H9 (cell line): ENCODE measurements around the gene ECHDC3. TPM values are rescaled to one million over a fixed set of nuclear protein-coding genes. Genes with fewer than 3 reads are reported as not detected.
A peak's percentile ranks its signal among the peaks of the same experiment; 100 is the strongest.
"Not testable (repeated sequence)": the region's sequence is repeated elsewhere in the genome, so short reads cannot be mapped to it uniquely, and the experiment has no call there.

ENCODE experiments used
- DNase-seq: peaks from one replicate; pipeline ENCODE4 v3.0.0-alpha.2; 2017
- H2AFZ ChIP-seq: one replicate; pipeline ENCODE4 v1.6.1; 2013; ENCODE audit warnings: mild to moderate bottlenecking, low read length, control low read depth, moderate library complexity
- H2AK5ac ChIP-seq: 2 replicates; pipeline ENCODE4 v1.6.1; 2013; ENCODE audit warnings: low read length, control low read depth, mixed read lengths; ENCODE audit not compliant: insufficient read length
- H2BK120ac ChIP-seq: one replicate; pipeline ENCODE4 v1.6.1; 2013; ENCODE audit warnings: low read depth, mild to moderate bottlenecking, low read length, control low read depth, inconsistent platforms; ENCODE audit not compliant: poor library complexity, severe bottlenecking
- H2BK12ac ChIP-seq: 2 replicates; pipeline ENCODE4 v1.6.1; 2013; ENCODE audit warnings: low read length, control low read depth, mixed read lengths, low read depth; ENCODE audit not compliant: insufficient read length
- H2BK15ac ChIP-seq: 2 replicates; pipeline ENCODE4 v1.6.1; 2013; ENCODE audit warnings: low read depth, low read length, control low read depth
- H2BK20ac ChIP-seq: one replicate; pipeline ENCODE4 v1.6.1; 2013; ENCODE audit warnings: low read depth, mild to moderate bottlenecking, low read length, control low read depth, inconsistent platforms; ENCODE audit not compliant: poor library complexity, severe bottlenecking
- H2BK5ac ChIP-seq: 2 replicates; pipeline ENCODE4 v1.6.1; 2013; ENCODE audit warnings: low read length, control low read depth, mixed read lengths; ENCODE audit not compliant: insufficient read length
- H3K14ac ChIP-seq: 2 replicates; pipeline ENCODE4 v1.6.1; 2013; ENCODE audit warnings: low read length, control low read depth; ENCODE audit not compliant: insufficient read depth
- H3K18ac ChIP-seq: 2 replicates; pipeline ENCODE4 v1.6.1; 2013; ENCODE audit warnings: low read depth, mild to moderate bottlenecking, mixed read lengths, low read length, control low read depth; ENCODE audit not compliant: insufficient read length
- H3K23ac ChIP-seq: 2 replicates; pipeline ENCODE4 v1.6.1; 2013; ENCODE audit warnings: low read length, control low read depth, mixed read lengths, low read depth; ENCODE audit not compliant: insufficient read length
- H3K23me2 ChIP-seq: 2 replicates; pipeline ENCODE4 v1.6.1; 2013; ENCODE audit warnings: low read depth, mild to moderate bottlenecking, mixed read lengths, low read length, control low read depth; ENCODE audit not compliant: insufficient read length, poor library complexity, severe bottlenecking
- H3K27ac ChIP-seq: 2 replicates; pipeline ENCODE4 v1.5.1; 2013; ENCODE audit warnings: low read length, control low read depth, mixed read lengths, low read depth; ENCODE audit not compliant: insufficient read length
- H3K27me3 ChIP-seq: 2 replicates; pipeline ENCODE4 v1.6.1; 2013; ENCODE audit warnings: low read length, control low read depth, inconsistent platforms; ENCODE audit not compliant: insufficient read depth
- H3K4ac ChIP-seq: 2 replicates; pipeline ENCODE4 v1.6.1; 2013; ENCODE audit warnings: low read depth, mild to moderate bottlenecking, control low read depth, inconsistent platforms, low read length, moderate library complexity
- H3K4me1 ChIP-seq: 2 replicates; pipeline ENCODE4 v1.6.1; 2013; ENCODE audit warnings: low read length, control low read depth, inconsistent platforms; ENCODE audit not compliant: insufficient read depth
- H3K4me2 ChIP-seq: 2 replicates; pipeline ENCODE4 v1.6.1; 2013; ENCODE audit warnings: low read length, control low read depth, mixed read lengths; ENCODE audit not compliant: insufficient read length, insufficient read depth
- H3K56ac ChIP-seq: 2 replicates; pipeline ENCODE4 v1.6.1; 2013; ENCODE audit warnings: low read depth, mild to moderate bottlenecking, mixed read lengths, low read length, control low read depth; ENCODE audit not compliant: insufficient read length
- H3K79me1 ChIP-seq: 2 replicates; pipeline ENCODE4 v1.6.1; 2013; ENCODE audit warnings: low read depth, mild to moderate bottlenecking, moderate library complexity, low read length, control low read depth, inconsistent platforms; ENCODE audit not compliant: insufficient read depth, poor library complexity, severe bottlenecking
- H3K79me2 ChIP-seq: 2 replicates; pipeline ENCODE4 v1.6.1; 2013; ENCODE audit warnings: low read length, control low read depth, inconsistent platforms; ENCODE audit not compliant: insufficient read depth
- H3K9ac ChIP-seq: 2 replicates; pipeline ENCODE4 v1.6.1; 2013; ENCODE audit warnings: low read length, control low read depth, mixed read lengths; ENCODE audit not compliant: insufficient read length; ENCODE audit errors: extremely low read depth
- H3K9me3 ChIP-seq: one replicate; pipeline ENCODE4 v1.6.1; 2013; ENCODE audit warnings: low read depth, low read length, inconsistent platforms; ENCODE audit not compliant: control insufficient read depth
- H3T11ph ChIP-seq: one replicate; pipeline ENCODE4 v1.6.1; 2013; ENCODE audit warnings: mild to moderate bottlenecking, low read length, control low read depth, inconsistent platforms
- H4K20me1 ChIP-seq: one replicate; pipeline ENCODE4 v1.6.1; 2013; ENCODE audit not compliant: control insufficient read depth, insufficient read length, insufficient read depth
- H4K5ac ChIP-seq: 2 replicates; pipeline ENCODE4 v1.6.1; 2013; ENCODE audit warnings: low read depth, mild to moderate bottlenecking, mixed read lengths, low read length, control low read depth; ENCODE audit not compliant: insufficient read length
- H4K8ac ChIP-seq: replicated peaks from 2 replicates; pipeline ENCODE4 v1.6.1; 2013; ENCODE audit warnings: low read length, control low read depth, mixed read lengths, low read depth; ENCODE audit not compliant: insufficient read length
- H4K91ac ChIP-seq: 2 replicates; pipeline ENCODE4 v1.6.1; 2013; ENCODE audit warnings: low read depth, mild to moderate bottlenecking, moderate library complexity, mixed read lengths, low read length, control low read depth; ENCODE audit not compliant: insufficient read length
- H3K27ac Mint-ChIP-seq, 3 experiments: 2 replicates in 2 of 3; 3 replicates in 1 of 3; pipeline ENCODE4 v1.8.0; 2020 to 2021; ENCODE audit warnings: mixed read lengths in 3 of 3, mild to moderate bottlenecking in 1 of 3, moderate library complexity in 1 of 3
- H3K27me3 Mint-ChIP-seq: 2 replicates; pipeline ENCODE4 v1.8.0; 2021; ENCODE audit warnings: low read depth, mild to moderate bottlenecking, moderate library complexity, mixed read lengths
- H3K36me3 Mint-ChIP-seq, 3 experiments: 2 replicates in 2 of 3; 3 replicates in 1 of 3; pipeline ENCODE4 v1.8.0; 2020 to 2021; ENCODE audit warnings: low read depth in 3 of 3, mixed read lengths in 3 of 3; ENCODE audit not compliant: insufficient read depth in 1 of 3
- H3K4me1 Mint-ChIP-seq, 2 experiments: 2 replicates each; pipeline ENCODE4 v1.8.0; 2020; ENCODE audit warnings: mixed read lengths in 2 of 2
- H3K4me3 Mint-ChIP-seq, 2 experiments: 2 replicates in 1 of 2; 3 replicates in 1 of 2; pipeline ENCODE4 v1.8.0; 2020 to 2021; ENCODE audit warnings: mild to moderate bottlenecking in 2 of 2, mixed read lengths in 2 of 2, moderate library complexity in 1 of 2
- H3K9me3 Mint-ChIP-seq, 2 experiments: 2 replicates in 1 of 2; 3 replicates in 1 of 2; pipeline ENCODE4 v1.8.0; 2020; ENCODE audit warnings: mild to moderate bottlenecking in 2 of 2, mixed read lengths in 2 of 2, moderate library complexity in 1 of 2
- WGBS: extraction: QIAGEN DNeasy Blood & Tissue Kit; methylation state at CpG from one replicate; pipeline ENCODE4 v1.1.7; 2013; ENCODE audit warnings: missing lambda C conversion rate, low lambda C conversion rate, mixed read lengths; ENCODE audit not compliant: insufficient read length; ENCODE audit errors: extremely low coverage; 5-methylcytosine and 5-hydroxymethylcytosine counted together
- total RNA-seq: library from RNA; stranded (reverse); gene quantifications from 2 replicates; pipeline ENCODE4 v1.2.1, GENCODE V29; 2021
- TF ChIP-seq, protein P1 (sequence below): fragments of 200-600 bp; sonication (generic); conservative IDR thresholded peaks from 3 replicates; pipeline ENCODE4 v1.8.0; 2021; ENCODE audit warnings: antibody characterized with exemption, mild to moderate bottlenecking

Gene ECHDC3
- total RNA-seq, 1 experiment from 2014 or later, result 9.3 TPM

DNA sequence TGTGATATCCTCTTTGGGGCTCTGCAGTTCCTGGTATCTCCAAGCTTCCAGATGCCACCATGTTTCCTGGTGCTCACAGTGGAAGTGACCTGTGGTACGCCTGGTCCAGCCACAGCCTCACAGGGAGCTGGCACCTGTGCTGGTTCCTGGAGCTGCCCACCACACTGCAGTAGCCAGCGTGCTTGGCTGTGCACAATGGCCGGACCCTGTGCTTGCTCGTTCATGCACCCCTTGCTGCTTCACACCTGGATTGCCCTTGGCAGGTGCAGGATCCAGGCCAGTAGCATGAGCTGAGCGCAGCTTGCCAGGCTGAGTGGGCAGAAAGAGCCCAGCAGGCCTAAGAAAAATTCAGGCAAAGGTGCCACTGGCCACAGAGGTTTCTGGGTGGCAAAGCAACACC lies 11.4 kb upstream of the ECHDC3 start:
- no peaks in the 10 kb centered on the region for H3K79me2 ChIP-seq
- no peaks in the 10 kb centered on the region for H3K9me3 ChIP-seq
- no peaks in the 10 kb centered on the region for H3K79me1 ChIP-seq
- no peak overlapping the region for H4K91ac ChIP-seq
- H4K20me1 ChIP-seq, result no peaks in the 10 kb centered on the region
- H3K14ac ChIP-seq, result no peak overlapping the region
- no peak overlapping the region for H2AFZ ChIP-seq
- no peaks in the 10 kb centered on the region for H3K23me2 ChIP-seq
- H3K4me2 ChIP-seq, result no peak overlapping the region
- no peaks in the 10 kb centered on the region for H3K4me1 ChIP-seq
- no peak overlapping the region for H2AK5ac ChIP-seq
- no peak overlapping the region for H3K4me3 Mint-ChIP-seq
- no peaks in the 10 kb centered on the region for H3K27me3 ChIP-seq
- peaks cover 23 to 24% of the 10 kb centered on the region in 2 experiments for H3K9me3 Mint-ChIP-seq
- no peak overlapping the region for H4K8ac ChIP-seq
- H3K18ac ChIP-seq, result no peak overlapping the region
- peaks cover 8% of the 10 kb centered on the region for H3K27me3 Mint-ChIP-seq
- no peak overlapping the region for H3T11ph ChIP-seq
- H3K4ac ChIP-seq, result no peak overlapping the region
- H2BK12ac ChIP-seq, result no peak overlapping the region
- no peak overlapping the region for H2BK120ac ChIP-seq
- H3K56ac ChIP-seq, result no peak overlapping the region
- no peaks in the 10 kb centered on the region for H3K4me1 Mint-ChIP-seq
- no peak overlapping the region for H3K27ac Mint-ChIP-seq
- H2BK5ac ChIP-seq, result no peak overlapping the region
- H3K27ac ChIP-seq, result no peak overlapping the region
- TF ChIP-seq, protein P1, sequence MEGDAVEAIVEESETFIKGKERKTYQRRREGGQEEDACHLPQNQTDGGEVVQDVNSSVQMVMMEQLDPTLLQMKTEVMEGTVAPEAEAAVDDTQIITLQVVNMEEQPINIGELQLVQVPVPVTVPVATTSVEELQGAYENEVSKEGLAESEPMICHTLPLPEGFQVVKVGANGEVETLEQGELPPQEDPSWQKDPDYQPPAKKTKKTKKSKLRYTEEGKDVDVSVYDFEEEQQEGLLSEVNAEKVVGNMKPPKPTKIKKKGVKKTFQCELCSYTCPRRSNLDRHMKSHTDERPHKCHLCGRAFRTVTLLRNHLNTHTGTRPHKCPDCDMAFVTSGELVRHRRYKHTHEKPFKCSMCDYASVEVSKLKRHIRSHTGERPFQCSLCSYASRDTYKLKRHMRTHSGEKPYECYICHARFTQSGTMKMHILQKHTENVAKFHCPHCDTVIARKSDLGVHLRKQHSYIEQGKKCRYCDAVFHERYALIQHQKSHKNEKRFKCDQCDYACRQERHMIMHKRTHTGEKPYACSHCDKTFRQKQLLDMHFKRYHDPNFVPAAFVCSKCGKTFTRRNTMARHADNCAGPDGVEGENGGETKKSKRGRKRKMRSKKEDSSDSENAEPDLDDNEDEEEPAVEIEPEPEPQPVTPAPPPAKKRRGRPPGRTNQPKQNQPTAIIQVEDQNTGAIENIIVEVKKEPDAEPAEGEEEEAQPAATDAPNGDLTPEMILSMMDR, result no peak
- H3K36me3 Mint-ChIP-seq, result peaks cover 8 to 12% (median 8%) of the 10 kb centered on the region in 3 experiments; a peak in 5 of 7 replicates
- no peak overlapping the region for H4K5ac ChIP-seq
- no peak overlapping the region for H2BK15ac ChIP-seq
- WGBS, result no CpG with 5 or more reads among the region's 5 CpGs
- no peak overlapping the region for H2BK20ac ChIP-seq
- H3K23ac ChIP-seq, result no peak overlapping the region
- no peak overlapping the region for H3K9ac ChIP-seq
- DNase-seq, result no peak

DNA sequence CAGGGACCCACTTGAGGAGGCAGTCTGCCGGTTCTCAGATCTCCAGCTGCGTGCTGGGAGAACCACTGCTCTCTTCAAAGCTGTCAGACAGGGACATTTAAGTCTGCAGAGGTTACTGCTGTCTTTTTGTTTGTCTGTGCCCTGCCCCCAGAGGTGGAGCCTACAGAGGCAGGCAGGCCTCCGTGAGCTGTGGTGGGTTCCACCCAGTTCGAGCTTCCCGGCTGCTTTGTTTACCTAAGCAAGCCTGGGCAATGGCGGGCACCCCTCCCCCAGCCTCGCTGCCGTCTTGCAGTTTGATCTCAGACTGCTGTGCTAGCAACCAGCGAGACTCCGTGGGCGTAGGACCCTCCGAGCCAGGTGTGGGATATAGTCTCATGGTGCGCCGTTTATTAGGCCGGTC lies 5.4 kb upstream of the ECHDC3 start:
- H3K27ac Mint-ChIP-seq, H2BK12ac ChIP-seq, H3K4me1 ChIP-seq, H2AK5ac ChIP-seq, H3K79me1 ChIP-seq, H3K27ac ChIP-seq, H3K9ac ChIP-seq, DNase-seq, H2BK15ac ChIP-seq, H3K23me2 ChIP-seq, H3K4ac ChIP-seq, H2BK120ac ChIP-seq, H4K20me1 ChIP-seq, H2BK20ac ChIP-seq, H3T11ph ChIP-seq, H4K91ac ChIP-seq, H3K27me3 ChIP-seq, H3K79me2 ChIP-seq, H4K8ac ChIP-seq, H2AFZ ChIP-seq, H3K23ac ChIP-seq, H3K18ac ChIP-seq, H3K56ac ChIP-seq, H2BK5ac ChIP-seq, H3K9me3 ChIP-seq, H4K5ac ChIP-seq, H3K4me2 ChIP-seq, H3K14ac ChIP-seq: not testable (repeated sequence)
- WGBS, result no CpG with 5 or more reads among the region's 15 CpGs
- H3K36me3 Mint-ChIP-seq, result peaks cover 0 to 25% (median 0%) of the 10 kb centered on the region in 3 experiments; a peak in 4 of 7 replicates
- peaks cover 18 to 22% of the 10 kb centered on the region in 2 experiments for H3K9me3 Mint-ChIP-seq
- peaks cover 11 to 12% of the 10 kb centered on the region in 2 experiments for H3K4me1 Mint-ChIP-seq
- peak overlapping the region in 1 of 2 experiments; percentile 59; a peak in 2 of 5 replicates for H3K4me3 Mint-ChIP-seq
- H3K27me3 Mint-ChIP-seq, result peaks cover 20% of the 10 kb centered on the region
